PC-3 (cell line): ENCODE data around the gene ATP5MG.

ENCODE experiments used
- EZH2 ChIP-seq: fragments of 300-600 bp; sonication (generic); IDR thresholded peaks from one replicate; pipeline ENCODE4 v1.6.1; 2017; ENCODE audit warnings: antibody characterized with exemption, mild to moderate bottlenecking, low read length; ENCODE audit not compliant: unreplicated experiment
- TF ChIP-seq, protein P1 (sequence below): fragments of 300-600 bp; sonication (generic); conservative IDR thresholded peaks from 2 replicates; pipeline ENCODE4 v1.5.1; 2017; ENCODE audit warnings: antibody characterized with exemption, low read depth, mild to moderate bottlenecking, low read length

DNA sequence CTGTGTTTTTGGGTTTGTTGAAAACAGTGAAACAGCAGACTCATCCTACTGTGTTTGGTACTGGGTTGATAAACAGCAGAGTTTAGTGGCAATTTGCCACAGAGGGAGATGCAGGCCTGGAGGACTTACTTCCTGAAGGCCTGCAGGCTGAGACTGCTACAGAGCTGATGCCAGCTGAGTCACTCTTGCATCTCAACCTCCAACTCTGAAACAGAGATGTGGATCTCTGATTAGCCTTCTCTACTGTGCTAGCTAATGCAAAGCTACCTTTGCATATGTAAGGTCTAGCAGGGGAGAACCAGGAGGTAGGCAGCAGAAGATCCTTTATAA, 14.3 kb downstream of the ATP5MG start:
- TF ChIP-seq, protein P1, sequence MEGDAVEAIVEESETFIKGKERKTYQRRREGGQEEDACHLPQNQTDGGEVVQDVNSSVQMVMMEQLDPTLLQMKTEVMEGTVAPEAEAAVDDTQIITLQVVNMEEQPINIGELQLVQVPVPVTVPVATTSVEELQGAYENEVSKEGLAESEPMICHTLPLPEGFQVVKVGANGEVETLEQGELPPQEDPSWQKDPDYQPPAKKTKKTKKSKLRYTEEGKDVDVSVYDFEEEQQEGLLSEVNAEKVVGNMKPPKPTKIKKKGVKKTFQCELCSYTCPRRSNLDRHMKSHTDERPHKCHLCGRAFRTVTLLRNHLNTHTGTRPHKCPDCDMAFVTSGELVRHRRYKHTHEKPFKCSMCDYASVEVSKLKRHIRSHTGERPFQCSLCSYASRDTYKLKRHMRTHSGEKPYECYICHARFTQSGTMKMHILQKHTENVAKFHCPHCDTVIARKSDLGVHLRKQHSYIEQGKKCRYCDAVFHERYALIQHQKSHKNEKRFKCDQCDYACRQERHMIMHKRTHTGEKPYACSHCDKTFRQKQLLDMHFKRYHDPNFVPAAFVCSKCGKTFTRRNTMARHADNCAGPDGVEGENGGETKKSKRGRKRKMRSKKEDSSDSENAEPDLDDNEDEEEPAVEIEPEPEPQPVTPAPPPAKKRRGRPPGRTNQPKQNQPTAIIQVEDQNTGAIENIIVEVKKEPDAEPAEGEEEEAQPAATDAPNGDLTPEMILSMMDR, result no peak
- TF ChIP-seq EZH2, result no peak
